HTR-8/SVneo (cell line): Measurements from ENCODE around the gene RBMS2.
"Not testable (repeated sequence)": the region's sequence is repeated elsewhere in the genome, so short reads cannot be mapped to it uniquely, and the experiment has no call there.

ENCODE experiments used
- DNase-seq: peaks from one replicate; pipeline ENCODE4 v3.0.0; 2011; ENCODE audit warnings: low spot score, mixed read lengths; ENCODE audit not compliant: insufficient read length
- FAIRE-seq: peaks from 2 replicates; lab custom pipeline; 2011; peaks lifted over from hg19 to GRCh38; lab: Jason Lieb, UNC

RBMS2 gene

GRCh38 chr12:56510786-56511185 lies 10.8 kb upstream of the RBMS2 start:
- DNase-seq (no peak), FAIRE-seq (no peak)

DNA sequence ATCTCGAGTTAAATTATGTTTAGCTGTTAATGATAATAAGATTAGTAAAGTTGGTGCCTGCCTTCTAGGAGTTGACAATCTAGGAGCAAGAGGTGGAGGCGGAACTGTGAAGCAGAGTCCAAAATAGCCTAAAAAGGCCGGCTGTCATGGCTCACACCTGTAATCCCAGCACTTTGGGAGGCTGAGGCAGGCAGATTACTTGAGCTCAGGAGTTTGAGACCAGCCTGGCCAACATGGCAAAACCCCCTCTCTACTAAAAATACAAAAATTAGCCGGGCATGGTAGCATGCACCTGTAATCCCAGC lies 7.7 kb upstream of the RBMS2 start:
- DNase-seq, FAIRE-seq: not testable (repeated sequence)

DNA sequence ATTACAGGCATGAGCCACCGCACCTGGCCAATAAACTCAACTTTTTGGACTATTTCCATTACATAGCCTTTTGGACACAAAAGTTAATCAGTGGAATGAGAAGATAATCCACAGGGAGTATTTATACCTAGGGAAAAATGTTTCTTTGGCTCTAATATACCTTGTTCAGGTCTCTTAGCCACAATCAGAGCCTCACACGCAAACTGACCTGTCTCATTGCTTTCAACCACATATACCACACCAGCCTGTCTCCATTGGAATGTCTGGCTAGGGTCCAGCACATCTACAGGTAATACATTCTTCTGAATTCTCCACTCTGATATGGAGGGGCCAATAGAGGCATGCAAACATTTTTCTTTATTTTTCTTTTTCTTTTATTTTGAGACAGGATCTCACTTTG lies 3.8 kb upstream of the RBMS2 start:
- DNase-seq = no peak
- no peak for FAIRE-seq

DNA sequence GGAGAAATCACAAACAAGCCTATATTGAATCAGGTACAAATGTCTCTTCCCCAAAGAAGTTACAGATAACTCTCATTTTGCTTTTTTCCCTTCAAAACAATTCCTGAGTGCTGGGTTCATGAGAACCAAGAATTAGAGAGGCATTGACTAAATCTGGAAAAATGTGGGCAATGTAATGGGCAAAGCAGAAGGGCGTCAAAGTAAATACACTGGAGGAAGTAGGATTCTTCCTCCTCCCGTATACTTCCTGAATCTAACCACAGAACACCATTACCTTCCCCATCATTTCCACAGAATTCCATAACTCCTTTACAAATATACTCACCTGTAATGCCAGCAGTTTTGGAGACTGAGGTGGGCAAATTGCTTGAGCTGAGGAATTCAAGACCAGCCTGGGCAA lies 3.0 kb upstream of the RBMS2 start:
- no peak for FAIRE-seq

GRCh38 chr12:56520048-56520447 lies 1.6 kb upstream of the RBMS2 start:
- no peak for FAIRE-seq
- DNase-seq = no peak

More for the DNA sequence above, 3.0 kb upstream of the RBMS2 start:
- no peak for DNase-seq

DNA sequence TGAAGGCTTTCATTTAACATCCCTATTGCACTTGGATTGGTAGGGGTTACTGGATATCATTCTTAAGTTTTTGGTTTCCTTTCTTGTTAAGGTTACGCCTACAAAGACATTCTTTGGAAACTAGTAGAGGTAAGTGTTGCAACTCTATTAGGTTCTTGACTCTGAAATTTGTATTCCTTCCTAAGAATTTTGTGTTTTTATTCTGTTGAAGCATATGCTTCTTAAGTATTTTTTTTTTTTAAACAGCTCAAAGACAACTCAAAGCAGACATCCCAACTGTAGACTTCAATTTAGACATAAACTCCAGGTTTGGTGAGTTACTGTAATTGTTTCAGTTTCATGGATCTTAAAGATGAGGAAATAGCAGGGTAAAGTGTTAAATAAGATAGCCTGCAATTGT lies 1.1 kb upstream of the RBMS2 start:
- no peak for FAIRE-seq

GRCh38 chr12:56521209-56521589 lies 421 bp upstream of the RBMS2 start:
- DNase-seq (no peak), FAIRE-seq (no peak)

More for the DNA sequence above, 1.1 kb upstream of the RBMS2 start:
- no peak for DNase-seq

- FAIRE-seq = no peak
- DNase-seq = no peak
Measured at GRCh38 chr12:56522411-56523193, 982 bp downstream of the RBMS2 start.

- no peak for FAIRE-seq
- no peak for DNase-seq
Measured at GRCh38 chr12:56528846-56529245, 7.2 kb downstream of the RBMS2 start.

DNA sequence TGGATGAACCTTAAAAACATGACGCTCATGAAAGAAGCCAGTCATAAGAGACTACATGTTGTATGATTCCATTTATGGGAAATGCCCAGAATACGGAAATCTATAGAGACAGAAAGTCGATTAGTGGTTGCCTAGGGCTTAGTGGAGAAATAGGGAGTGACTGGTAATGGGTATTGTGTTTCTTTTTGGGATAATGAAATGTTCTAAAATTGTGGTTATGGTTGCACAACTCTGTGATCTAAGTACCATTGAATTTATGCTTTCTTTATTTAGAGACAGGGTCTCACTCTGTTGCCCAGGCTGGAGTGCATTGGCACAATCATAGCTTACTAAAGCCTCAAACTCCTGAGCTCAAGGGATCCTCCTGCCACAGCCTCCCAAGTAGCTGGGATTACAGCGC lies 8.0 kb downstream of the RBMS2 start:
- no peak for DNase-seq
- FAIRE-seq = no peak

DNA sequence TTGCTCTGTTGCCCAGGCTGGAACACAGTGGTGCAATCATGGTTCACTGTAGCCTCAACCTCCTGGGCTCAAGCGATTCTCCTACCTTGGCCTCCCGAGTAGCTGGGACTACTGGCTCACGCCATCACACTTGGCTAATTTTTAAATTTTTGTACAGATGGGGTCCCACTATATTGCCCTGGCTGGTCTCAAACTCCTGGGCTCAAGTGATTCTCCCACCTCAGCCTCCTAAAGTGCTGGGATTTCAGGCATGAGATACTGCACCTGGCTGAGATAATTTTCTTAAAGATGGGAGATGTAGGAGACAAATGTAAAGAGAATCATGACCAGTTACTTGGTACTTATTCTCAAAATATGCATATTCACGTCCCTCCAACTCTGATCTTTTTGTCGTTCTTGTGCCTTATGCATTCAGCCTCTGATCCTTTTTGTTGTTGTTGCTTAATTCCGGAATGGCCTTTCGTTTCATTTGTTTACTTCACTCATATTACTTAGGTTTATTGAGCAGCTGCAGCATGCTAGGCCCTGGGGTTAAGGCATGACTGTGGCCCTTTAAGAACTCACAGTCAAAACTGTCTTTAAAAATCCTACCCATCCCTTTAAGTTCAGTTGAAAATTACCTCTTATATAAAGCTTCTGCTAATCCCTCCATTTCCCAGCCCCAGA lies 8.9 kb downstream of the RBMS2 start:
- DNase-seq (no peak), FAIRE-seq (no peak)

GRCh38 chr12:56537546-56537945 lies 15.9 kb downstream of the RBMS2 start:
- FAIRE-seq = no peak

GRCh38 chr12:56541631-56542030 lies 20.0 kb downstream of the RBMS2 start:
- DNase-seq (no peak), FAIRE-seq (no peak)

More at GRCh38 chr12:56537546-56537945, 15.9 kb downstream of the RBMS2 start:
- no peak for DNase-seq

- FAIRE-seq (no peak), DNase-seq (no peak)
Measured at GRCh38 chr12:56542164-56542563, 20.5 kb downstream of the RBMS2 start.

DNA sequence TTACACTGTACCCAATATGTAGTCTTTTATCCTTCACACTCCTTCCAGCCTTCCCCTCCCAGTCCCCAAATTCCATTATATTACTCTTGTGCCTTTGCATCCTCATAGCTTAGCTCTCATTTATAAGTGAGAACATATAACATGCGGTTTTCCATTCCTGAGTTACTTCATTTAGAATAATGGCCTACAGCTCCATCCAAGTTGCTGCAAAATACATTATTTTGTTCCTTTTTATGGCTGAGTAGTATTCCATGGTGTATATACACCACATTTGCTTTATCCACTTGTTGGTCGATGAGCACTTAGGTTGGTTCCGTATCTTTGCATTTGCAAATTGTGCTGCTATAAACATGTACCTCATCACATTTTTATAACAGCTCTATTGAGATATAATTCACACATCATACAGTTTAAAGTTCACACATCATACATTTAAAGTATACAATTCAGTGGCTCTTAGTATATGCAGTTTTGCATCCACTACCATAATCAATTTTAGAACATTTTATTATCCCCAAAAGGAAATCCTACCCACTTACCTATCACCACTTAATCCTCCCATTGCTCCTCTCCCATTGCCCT lies 23.5 kb downstream of the RBMS2 start:
- FAIRE-seq = no peak
- no peak for DNase-seq

- FAIRE-seq (no peak), DNase-seq (no peak)
Measured at GRCh38 chr12:56546680-56547079, 25.1 kb downstream of the RBMS2 start.

DNA sequence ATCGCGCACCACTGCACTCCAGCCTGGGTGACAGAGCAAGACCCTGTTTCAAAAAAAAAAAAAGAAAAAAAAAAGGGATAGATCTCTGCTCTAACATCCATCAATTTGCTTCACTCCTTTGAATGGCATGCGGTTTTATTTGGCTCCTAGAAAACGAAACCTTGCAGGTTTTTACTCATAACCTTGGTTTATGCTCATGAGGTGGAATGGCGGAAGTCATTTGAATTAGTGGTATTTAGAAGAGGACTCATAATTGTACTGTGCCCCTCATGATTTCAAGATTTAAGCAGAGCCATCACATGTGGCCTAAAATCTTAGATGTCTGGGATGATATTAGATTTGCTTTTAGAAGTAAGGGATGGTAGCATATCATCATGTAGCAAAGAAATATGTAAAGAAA lies 29.4 kb downstream of the RBMS2 start:
- DNase-seq (no peak), FAIRE-seq (no peak)

- no peak for DNase-seq
- FAIRE-seq = no peak
Measured at GRCh38 chr12:56565510-56566101, 44.0 kb downstream of the RBMS2 start.

GRCh38 chr12:56568146-56568545 lies 46.5 kb downstream of the RBMS2 start:
- DNase-seq = no peak
- FAIRE-seq = no peak

- no peak for DNase-seq
- no peak for FAIRE-seq
Measured at GRCh38 chr12:56571121-56571520, 49.5 kb downstream of the RBMS2 start.

GRCh38 chr12:56572288-56572687 lies 50.7 kb downstream of the RBMS2 start:
- no peak for FAIRE-seq
- DNase-seq = no peak
